HG03097 (cell line): Measurements from ENCODE around the gene KAZN.
"Not testable (repeated sequence)": the region's sequence is repeated elsewhere in the genome, so short reads cannot be mapped to it uniquely, and the experiment has no call there.

ENCODE experiments used
- ATAC-seq: cut with Tn5 transposase; IDR thresholded peaks from one replicate; pipeline ENCODE4 v1.9.1; 2021; ENCODE audit not compliant: unreplicated experiment, low FRiP score

Gene KAZN

GRCh38 chr1:14598498-14599182 lies at the start of gene KAZN:
TSS of gene KAZN (plus strand) at chr1:14598685.
- no peak for ATAC-seq

- ATAC-seq: no peak
Observed at GRCh38 chr1:14549897-14550620, 48.4 kb upstream of the KAZN start.

- ATAC-seq: no peak
Observed at GRCh38 chr1:14551386-14551785, 47.1 kb upstream of the KAZN start.

- no peak for ATAC-seq
Observed at GRCh38 chr1:14552246-14552965, 46.1 kb upstream of the KAZN start.

- no peak for ATAC-seq
Observed at GRCh38 chr1:14553711-14554110, 44.8 kb upstream of the KAZN start.

- ATAC-seq: no peak
Observed at GRCh38 chr1:14555091-14555490, 43.4 kb upstream of the KAZN start.

- ATAC-seq: no peak
Observed at GRCh38 chr1:14561014-14561693, 37.3 kb upstream of the KAZN start.

- ATAC-seq: no peak
Observed at GRCh38 chr1:14565090-14565489, 33.4 kb upstream of the KAZN start.

GRCh38 chr1:14567056-14567455 lies 31.4 kb upstream of the KAZN start:
- ATAC-seq: no peak

- ATAC-seq: no peak
Observed at GRCh38 chr1:14567903-14568302, 30.6 kb upstream of the KAZN start.

- no peak for ATAC-seq
Observed at GRCh38 chr1:14568716-14569355, 29.6 kb upstream of the KAZN start.

- no peak for ATAC-seq
Observed at GRCh38 chr1:14570514-14570913, 28.0 kb upstream of the KAZN start.

- ATAC-seq: no peak
Observed at GRCh38 chr1:14571810-14572767, 26.4 kb upstream of the KAZN start.

- ATAC-seq: no peak
Observed at GRCh38 chr1:14572861-14573260, 25.6 kb upstream of the KAZN start.

- no peak for ATAC-seq
Observed at GRCh38 chr1:14576155-14576554, 22.3 kb upstream of the KAZN start.

GRCh38 chr1:14577261-14577660 lies 21.2 kb upstream of the KAZN start:
- ATAC-seq: no peak

- ATAC-seq: no peak
Observed at GRCh38 chr1:14578156-14578555, 20.3 kb upstream of the KAZN start.

GRCh38 chr1:14580295-14580694 lies 18.2 kb upstream of the KAZN start:
- not testable (repeated sequence) for ATAC-seq

- no peak for ATAC-seq
Observed at GRCh38 chr1:14580986-14581385, 17.5 kb upstream of the KAZN start.
